ENCODE results near the gene ARHGAP5.

- no peak for TF ChIP-seq CTCF (conservative IDR thresholded peaks at IDR 0.05; ENCODE audit: low read length)
- TF ChIP-seq EZH2phosphoT487 (IDR thresholded peaks at IDR 0.05; ENCODE audit: borderline replicate concordance, low read depth, low read length) = no peak
Observed at GRCh38 chr14:32085182-32085844, 8.2 kb downstream of the ARHGAP5 start.

Measured in OCI-LY7 (cell line).